PC-3 (cell line): Measurements from ENCODE around the gene ACAD10.

Experiments
- CTCF ChIP-seq: fragments of 300-600 bp; sonication (generic); conservative IDR thresholded peaks from 2 replicates; pipeline ENCODE4 v1.5.1; 2017; ENCODE audit warnings: antibody characterized with exemption, low read depth, mild to moderate bottlenecking, low read length
- EZH2 ChIP-seq: fragments of 300-600 bp; sonication (generic); IDR thresholded peaks from one replicate; pipeline ENCODE4 v1.6.1; 2017; ENCODE audit warnings: antibody characterized with exemption, mild to moderate bottlenecking, low read length; ENCODE audit not compliant: unreplicated experiment
- EZH2phosphoT487 ChIP-seq: fragments of 300-600 bp; sonication (generic); IDR thresholded peaks from 2 replicates; pipeline ENCODE4 v1.6.1; 2018; ENCODE audit warnings: mild to moderate bottlenecking, antibody characterized with exemption, low read length, borderline replicate concordance

GRCh38 chr12:111728795-111729194 is 42.9 kb downstream of the ACAD10 start:
- TF ChIP-seq CTCF = no peak
- TF ChIP-seq EZH2 = no peak
- no peak for TF ChIP-seq EZH2phosphoT487
